Measurements from ENCODE around the gene RRP7A.
"Not testable (repeated sequence)": the region's sequence is repeated elsewhere in the genome, so short reads cannot be mapped to it uniquely, and the experiment has no call there.

Gene RRP7A

GRCh38 chr22:42492323-42492690 lies 27.3 kb downstream of the RRP7A start:
- DNase-seq (ENCODE audit: insufficient read length, low spot score) (no peak), FAIRE-seq (no peak)

GRCh38 chr22:42490243-42490832 lies 29.3 kb downstream of the RRP7A start:
- DNase-seq (ENCODE audit: insufficient read length, low spot score) = no peak
- FAIRE-seq = no peak
- TF ChIP-seq CTCF (IDR thresholded peaks at IDR 0.05; ENCODE audit: insufficient read depth, missing control alignments) = no peak

More at GRCh38 chr22:42492323-42492690, 27.3 kb downstream of the RRP7A start:
- no peak for TF ChIP-seq CTCF (IDR thresholded peaks at IDR 0.05; ENCODE audit: insufficient read depth, missing control alignments)

GRCh38 chr22:42489000-42489399 lies 30.6 kb downstream of the RRP7A start:
- no peak for TF ChIP-seq CTCF (IDR thresholded peaks at IDR 0.05; ENCODE audit: insufficient read depth, missing control alignments)
- no peak for FAIRE-seq
- no peak for DNase-seq (ENCODE audit: insufficient read length, low spot score)

- no peak for TF ChIP-seq CTCF (IDR thresholded peaks at IDR 0.05; ENCODE audit: insufficient read depth, missing control alignments)
- FAIRE-seq (no peak), DNase-seq (ENCODE audit: insufficient read length, low spot score) (no peak)
Observed at GRCh38 chr22:42484506-42484905, 35.1 kb downstream of the RRP7A start.

GRCh38 chr22:42483610-42484223 lies 35.9 kb downstream of the RRP7A start:
- not testable (repeated sequence) for FAIRE-seq; DNase-seq (ENCODE audit: insufficient read length, low spot score)

- DNase-seq (ENCODE audit: insufficient read length, low spot score) = no peak
- TF ChIP-seq CTCF (IDR thresholded peaks at IDR 0.05; ENCODE audit: insufficient read depth, missing control alignments) = no peak
- FAIRE-seq = no peak
Observed at GRCh38 chr22:42475122-42475521, 44.5 kb downstream of the RRP7A start.

GRCh38 chr22:42473484-42474193 lies 46.0 kb downstream of the RRP7A start:
- no peak for DNase-seq (ENCODE audit: insufficient read length, low spot score)
- peak; percentile 57 for TF ChIP-seq CTCF (IDR thresholded peaks at IDR 0.05; ENCODE audit: insufficient read depth, missing control alignments)
- FAIRE-seq = no peak
